Measurements from ENCODE around the gene FZD10. TPM values are rescaled to one million over a fixed set of nuclear protein-coding genes. Genes with fewer than 3 reads are reported as not detected.

The FZD10 gene
- total and polyA plus RNA-seq, 2 experiments from 2014 or later = 0.11 to 0.45 TPM

DNA sequence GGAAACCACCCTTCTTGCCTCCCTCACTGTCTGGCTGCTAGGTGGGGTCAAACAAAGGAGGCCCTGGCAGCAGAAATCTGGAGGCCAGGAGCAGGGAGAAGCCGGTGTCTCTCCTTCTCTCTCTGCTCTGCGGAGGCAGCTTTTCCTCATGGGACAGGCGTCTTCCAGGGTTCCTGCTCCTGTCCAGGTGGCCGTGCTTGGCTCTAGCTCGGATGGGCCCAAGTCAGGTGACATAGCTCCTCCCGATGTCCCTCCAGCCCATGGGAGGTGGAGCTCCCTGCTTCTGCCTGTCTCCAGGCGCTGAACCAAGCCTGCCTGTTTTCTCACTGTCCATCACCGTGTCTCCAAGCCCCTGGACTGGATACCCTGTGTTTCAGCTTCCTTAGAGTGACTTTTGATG, 30.5 kb upstream of the FZD10 start:
- no peak overlapping the region for H3K4me3 ChIP-seq
- no peaks in the 10 kb centered on the region for H4K20me1 ChIP-seq (replicated peaks; ENCODE audit: insufficient read depth)
- Mint-ChIP-seq H3K27ac (no peak overlapping the region), H3K27me3 (ENCODE audit: insufficient read depth, low read depth, poor library complexity) (no peaks in the 10 kb centered on the region), H3K36me3 (ENCODE audit: low read depth) (peaks cover 73% of the 10 kb centered on the region), H3K9me3 (peaks cover 99% of the 10 kb centered on the region), H3K4me3 (no peak overlapping the region), H3K4me1 (no peaks in the 10 kb centered on the region; the same call in 2 of the 3 replicates)
- no peak for ATAC-seq
- no peaks in the 10 kb centered on the region for H3K79me2 ChIP-seq (replicated peaks; ENCODE audit: insufficient read depth)
- no peak overlapping the region for H3K27ac ChIP-seq (ENCODE audit: low read depth)
- DNase-seq (ENCODE audit: low spot score) = no peak
- no peaks in the 10 kb centered on the region; the same call in 1 of the 2 replicates for H3K36me3 ChIP-seq (ENCODE audit: insufficient read depth)
- no peak for TF ChIP-seq JUNB (IDR thresholded peaks at IDR 0.05; ENCODE audit: unreplicated experiment)
- TF ChIP-seq ZNF114 (CRISPR knock-in tag; IDR thresholded peaks at IDR 0.05) = no peak
- TF ChIP-seq POLR2AphosphoS5 (IDR thresholded peaks at IDR 0.05; ENCODE audit: low read depth) = no peak
- TF ChIP-seq, protein P1, sequence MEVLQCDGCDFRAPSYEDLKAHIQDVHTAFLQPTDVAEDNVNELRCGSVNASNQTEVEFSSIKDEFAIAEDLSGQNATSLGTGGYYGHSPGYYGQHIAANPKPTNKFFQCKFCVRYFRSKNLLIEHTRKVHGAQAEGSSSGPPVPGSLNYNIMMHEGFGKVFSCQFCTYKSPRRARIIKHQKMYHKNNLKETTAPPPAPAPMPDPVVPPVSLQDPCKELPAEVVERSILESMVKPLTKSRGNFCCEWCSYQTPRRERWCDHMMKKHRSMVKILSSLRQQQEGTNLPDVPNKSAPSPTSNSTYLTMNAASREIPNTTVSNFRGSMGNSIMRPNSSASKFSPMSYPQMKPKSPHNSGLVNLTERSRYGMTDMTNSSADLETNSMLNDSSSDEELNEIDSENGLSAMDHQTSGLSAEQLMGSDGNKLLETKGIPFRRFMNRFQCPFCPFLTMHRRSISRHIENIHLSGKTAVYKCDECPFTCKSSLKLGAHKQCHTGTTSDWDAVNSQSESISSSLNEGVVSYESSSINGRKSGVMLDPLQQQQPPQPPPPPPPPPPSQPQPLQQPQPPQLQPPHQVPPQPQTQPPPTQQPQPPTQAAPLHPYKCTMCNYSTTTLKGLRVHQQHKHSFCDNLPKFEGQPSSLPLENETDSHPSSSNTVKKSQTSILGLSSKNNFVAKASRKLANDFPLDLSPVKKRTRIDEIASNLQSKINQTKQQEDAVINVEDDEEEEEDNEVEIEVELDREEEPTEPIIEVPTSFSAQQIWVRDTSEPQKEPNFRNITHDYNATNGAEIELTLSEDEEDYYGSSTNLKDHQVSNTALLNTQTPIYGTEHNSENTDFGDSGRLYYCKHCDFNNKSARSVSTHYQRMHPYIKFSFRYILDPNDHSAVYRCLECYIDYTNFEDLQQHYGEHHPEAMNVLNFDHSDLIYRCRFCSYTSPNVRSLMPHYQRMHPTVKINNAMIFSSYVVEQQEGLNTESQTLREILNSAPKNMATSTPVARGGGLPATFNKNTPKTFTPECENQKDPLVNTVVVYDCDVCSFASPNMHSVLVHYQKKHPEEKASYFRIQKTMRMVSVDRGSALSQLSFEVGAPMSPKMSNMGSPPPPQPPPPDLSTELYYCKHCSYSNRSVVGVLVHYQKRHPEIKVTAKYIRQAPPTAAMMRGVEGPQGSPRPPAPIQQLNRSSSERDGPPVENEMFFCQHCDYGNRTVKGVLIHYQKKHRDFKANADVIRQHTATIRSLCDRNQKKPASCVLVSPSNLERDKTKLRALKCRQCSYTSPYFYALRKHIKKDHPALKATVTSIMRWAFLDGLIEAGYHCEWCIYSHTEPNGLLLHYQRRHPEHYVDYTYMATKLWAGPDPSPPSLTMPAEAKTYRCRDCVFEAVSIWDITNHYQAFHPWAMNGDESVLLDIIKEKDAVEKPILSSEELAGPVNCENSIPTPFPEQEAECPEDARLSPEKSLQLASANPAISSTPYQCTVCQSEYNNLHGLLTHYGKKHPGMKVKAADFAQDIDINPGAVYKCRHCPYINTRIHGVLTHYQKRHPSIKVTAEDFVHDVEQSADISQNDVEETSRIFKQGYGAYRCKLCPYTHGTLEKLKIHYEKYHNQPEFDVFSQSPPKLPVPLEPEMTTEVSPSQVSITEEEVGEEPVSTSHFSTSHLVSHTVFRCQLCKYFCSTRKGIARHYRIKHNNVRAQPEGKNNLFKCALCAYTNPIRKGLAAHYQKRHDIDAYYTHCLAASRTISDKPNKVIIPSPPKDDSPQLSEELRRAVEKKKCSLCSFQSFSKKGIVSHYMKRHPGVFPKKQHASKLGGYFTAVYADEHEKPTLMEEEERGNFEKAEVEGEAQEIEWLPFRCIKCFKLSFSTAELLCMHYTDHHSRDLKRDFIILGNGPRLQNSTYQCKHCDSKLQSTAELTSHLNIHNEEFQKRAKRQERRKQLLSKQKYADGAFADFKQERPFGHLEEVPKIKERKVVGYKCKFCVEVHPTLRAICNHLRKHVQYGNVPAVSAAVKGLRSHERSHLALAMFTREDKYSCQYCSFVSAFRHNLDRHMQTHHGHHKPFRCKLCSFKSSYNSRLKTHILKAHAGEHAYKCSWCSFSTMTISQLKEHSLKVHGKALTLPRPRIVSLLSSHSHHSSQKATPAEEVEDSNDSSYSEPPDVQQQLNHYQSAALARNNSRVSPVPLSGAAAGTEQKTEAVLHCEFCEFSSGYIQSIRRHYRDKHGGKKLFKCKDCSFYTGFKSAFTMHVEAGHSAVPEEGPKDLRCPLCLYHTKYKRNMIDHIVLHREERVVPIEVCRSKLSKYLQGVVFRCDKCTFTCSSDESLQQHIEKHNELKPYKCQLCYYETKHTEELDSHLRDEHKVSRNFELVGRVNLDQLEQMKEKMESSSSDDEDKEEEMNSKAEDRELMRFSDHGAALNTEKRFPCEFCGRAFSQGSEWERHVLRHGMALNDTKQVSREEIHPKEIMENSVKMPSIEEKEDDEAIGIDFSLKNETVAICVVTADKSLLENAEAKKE (CRISPR knock-in tag; IDR thresholded peaks at IDR 0.05) = no peak
- TF ChIP-seq, protein P2, sequence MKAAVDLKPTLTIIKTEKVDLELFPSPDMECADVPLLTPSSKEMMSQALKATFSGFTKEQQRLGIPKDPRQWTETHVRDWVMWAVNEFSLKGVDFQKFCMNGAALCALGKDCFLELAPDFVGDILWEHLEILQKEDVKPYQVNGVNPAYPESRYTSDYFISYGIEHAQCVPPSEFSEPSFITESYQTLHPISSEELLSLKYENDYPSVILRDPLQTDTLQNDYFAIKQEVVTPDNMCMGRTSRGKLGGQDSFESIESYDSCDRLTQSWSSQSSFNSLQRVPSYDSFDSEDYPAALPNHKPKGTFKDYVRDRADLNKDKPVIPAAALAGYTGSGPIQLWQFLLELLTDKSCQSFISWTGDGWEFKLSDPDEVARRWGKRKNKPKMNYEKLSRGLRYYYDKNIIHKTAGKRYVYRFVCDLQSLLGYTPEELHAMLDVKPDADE (IDR thresholded peaks at IDR 0.05) = no peak
- no peak for TF ChIP-seq EZH2phosphoT487 (IDR thresholded peaks at IDR 0.05; ENCODE audit: unreplicated experiment)
- TF ChIP-seq STAT1 (IDR thresholded peaks at IDR 0.05; ENCODE audit: unreplicated experiment) = no peak
- no peak for TF ChIP-seq EZH2 (IDR thresholded peaks at IDR 0.05; ENCODE audit: low read depth, unreplicated experiment)
- TF ChIP-seq, protein P3, sequence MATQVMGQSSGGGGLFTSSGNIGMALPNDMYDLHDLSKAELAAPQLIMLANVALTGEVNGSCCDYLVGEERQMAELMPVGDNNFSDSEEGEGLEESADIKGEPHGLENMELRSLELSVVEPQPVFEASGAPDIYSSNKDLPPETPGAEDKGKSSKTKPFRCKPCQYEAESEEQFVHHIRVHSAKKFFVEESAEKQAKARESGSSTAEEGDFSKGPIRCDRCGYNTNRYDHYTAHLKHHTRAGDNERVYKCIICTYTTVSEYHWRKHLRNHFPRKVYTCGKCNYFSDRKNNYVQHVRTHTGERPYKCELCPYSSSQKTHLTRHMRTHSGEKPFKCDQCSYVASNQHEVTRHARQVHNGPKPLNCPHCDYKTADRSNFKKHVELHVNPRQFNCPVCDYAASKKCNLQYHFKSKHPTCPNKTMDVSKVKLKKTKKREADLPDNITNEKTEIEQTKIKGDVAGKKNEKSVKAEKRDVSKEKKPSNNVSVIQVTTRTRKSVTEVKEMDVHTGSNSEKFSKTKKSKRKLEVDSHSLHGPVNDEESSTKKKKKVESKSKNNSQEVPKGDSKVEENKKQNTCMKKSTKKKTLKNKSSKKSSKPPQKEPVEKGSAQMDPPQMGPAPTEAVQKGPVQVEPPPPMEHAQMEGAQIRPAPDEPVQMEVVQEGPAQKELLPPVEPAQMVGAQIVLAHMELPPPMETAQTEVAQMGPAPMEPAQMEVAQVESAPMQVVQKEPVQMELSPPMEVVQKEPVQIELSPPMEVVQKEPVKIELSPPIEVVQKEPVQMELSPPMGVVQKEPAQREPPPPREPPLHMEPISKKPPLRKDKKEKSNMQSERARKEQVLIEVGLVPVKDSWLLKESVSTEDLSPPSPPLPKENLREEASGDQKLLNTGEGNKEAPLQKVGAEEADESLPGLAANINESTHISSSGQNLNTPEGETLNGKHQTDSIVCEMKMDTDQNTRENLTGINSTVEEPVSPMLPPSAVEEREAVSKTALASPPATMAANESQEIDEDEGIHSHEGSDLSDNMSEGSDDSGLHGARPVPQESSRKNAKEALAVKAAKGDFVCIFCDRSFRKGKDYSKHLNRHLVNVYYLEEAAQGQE (IDR thresholded peaks at IDR 0.05; ENCODE audit: unreplicated experiment) = no peak
- TF ChIP-seq, protein P4, sequence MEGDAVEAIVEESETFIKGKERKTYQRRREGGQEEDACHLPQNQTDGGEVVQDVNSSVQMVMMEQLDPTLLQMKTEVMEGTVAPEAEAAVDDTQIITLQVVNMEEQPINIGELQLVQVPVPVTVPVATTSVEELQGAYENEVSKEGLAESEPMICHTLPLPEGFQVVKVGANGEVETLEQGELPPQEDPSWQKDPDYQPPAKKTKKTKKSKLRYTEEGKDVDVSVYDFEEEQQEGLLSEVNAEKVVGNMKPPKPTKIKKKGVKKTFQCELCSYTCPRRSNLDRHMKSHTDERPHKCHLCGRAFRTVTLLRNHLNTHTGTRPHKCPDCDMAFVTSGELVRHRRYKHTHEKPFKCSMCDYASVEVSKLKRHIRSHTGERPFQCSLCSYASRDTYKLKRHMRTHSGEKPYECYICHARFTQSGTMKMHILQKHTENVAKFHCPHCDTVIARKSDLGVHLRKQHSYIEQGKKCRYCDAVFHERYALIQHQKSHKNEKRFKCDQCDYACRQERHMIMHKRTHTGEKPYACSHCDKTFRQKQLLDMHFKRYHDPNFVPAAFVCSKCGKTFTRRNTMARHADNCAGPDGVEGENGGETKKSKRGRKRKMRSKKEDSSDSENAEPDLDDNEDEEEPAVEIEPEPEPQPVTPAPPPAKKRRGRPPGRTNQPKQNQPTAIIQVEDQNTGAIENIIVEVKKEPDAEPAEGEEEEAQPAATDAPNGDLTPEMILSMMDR (conservative IDR thresholded peaks at IDR 0.05; ENCODE audit: low read depth in 2 of 2) = no peak
- no peak for TF ChIP-seq ZNF331 (CRISPR knock-in tag; IDR thresholded peaks at IDR 0.05; ENCODE audit: low read depth)
- no peak for TF ChIP-seq CREB1 (CRISPR knock-in tag; IDR thresholded peaks at IDR 0.05; ENCODE audit: low read depth)
- TF ChIP-seq NANOG (IDR thresholded peaks at IDR 0.05; ENCODE audit: borderline replicate concordance) = no peak
- H3F3A ChIP-seq (replicated peaks; ENCODE audit: low read depth) = peaks cover 7% of the 10 kb centered on the region; the same call in 1 of the 2 replicates
- 0 out of 2 replicates have a peak, but pooled peaks cover 4% of the 10 kb centered on the region for H3K9me2 ChIP-seq (ENCODE audit: insufficient read depth)
- 0 out of 2 replicates have a peak, but pooled peaks cover 7% of the 10 kb centered on the region for H3K27me3 ChIP-seq (ENCODE audit: insufficient read depth)
- H2AFZ ChIP-seq = no peak overlapping the region
- peaks cover 2% of the 10 kb centered on the region; the same call in 1 of the 2 replicates for H3K4me1 ChIP-seq (ENCODE audit: insufficient read depth)
- H3K4me2 ChIP-seq = no peak overlapping the region

Data from GM23338 (cell line).